SK-N-SH (cell line): Measurements from ENCODE around the gene RELT. TPM values are rescaled to one million over a fixed set of nuclear protein-coding genes. Genes with fewer than 3 reads are reported as not detected.

Experiments
- CTCF ChIA-PET: fragments of 300-600, 350-600 bp; formaldehyde crosslinking; extraction: SDS; loops from one replicate; lab custom pipeline; 2021; lab: Yijun Ruan, JAX
- POLR2A ChIA-PET: fragments of 350-600 bp; sonication (Branson Sonifier 250); formaldehyde crosslinking; extraction: SDS; loops from one replicate; lab custom pipeline; 2020; ENCODE audit warnings: antibody characterized with exemption, inconsistent platforms; lab: Yijun Ruan, JAX
- DNase-seq: peaks from one replicate; pipeline ENCODE4 v3.0.0; 2012
- H2AFZ ChIP-seq: fragments of 200-600 bp; sonication (generic); 2 replicates; pipeline ENCODE4 v1.8.1; 2016; ENCODE audit warnings: antibody characterized with exemption, mild to moderate bottlenecking, low read depth
- H3F3A ChIP-seq: fragments of 200-600 bp; sonication (generic); replicated peaks from 2 replicates; pipeline ENCODE3; 2016; ENCODE audit warnings: antibody characterized with exemption, mild to moderate bottlenecking; ENCODE audit not compliant: insufficient read depth
- H3K27ac ChIP-seq, 2 experiments: fragments of 200-500 bp in 1 of 2; fragments of 200-600 bp in 1 of 2; sonication (Bioruptor generic) in 1 of 2; sonication (generic), shearing (Covaris generic) in 1 of 2; 2 replicates each; pipeline versions ENCODE4 v1.5.1 to v1.6.1; 2014 to 2016; ENCODE audit warnings: low read depth in 2 of 2, inconsistent platforms in 1 of 2, low read length in 1 of 2, mild to moderate bottlenecking in 1 of 2, mixed read lengths in 1 of 2
- H3K27me3 ChIP-seq: fragments of 200-600 bp; sonication (generic), shearing (Covaris generic); 2 replicates; pipeline ENCODE4 v1.6.1; 2016; ENCODE audit warnings: mixed run types; ENCODE audit not compliant: insufficient read depth
- H3K36me3 ChIP-seq, 2 experiments: fragments of 200-500 bp in 1 of 2; fragments of 200-600 bp in 1 of 2; sonication (Bioruptor generic) in 1 of 2; sonication (generic) in 1 of 2; replicated peaks in 1 of 2; 2 replicates each; pipeline versions ENCODE3 to v1.5.1; 2014 to 2016; ENCODE audit warnings: low read length in 1 of 2, mild to moderate bottlenecking in 1 of 2; ENCODE audit not compliant: insufficient read depth in 2 of 2, control insufficient read depth in 1 of 2
- H3K4me1 ChIP-seq, 2 experiments: fragments of 200-500 bp in 1 of 2; fragments of 200-600 bp in 1 of 2; sonication (Bioruptor generic) in 1 of 2; sonication (generic), shearing (Covaris generic) in 1 of 2; 2 replicates each; pipeline versions ENCODE4 v1.5.1 to v1.6.1; 2014 to 2016; ENCODE audit warnings: low read depth in 1 of 2, low read length in 1 of 2, mixed run types in 1 of 2; ENCODE audit not compliant: insufficient read depth in 2 of 2, control insufficient read depth in 1 of 2
- H3K4me2 ChIP-seq: fragments of 200-600 bp; sonication (generic), shearing (Covaris generic); 2 replicates; pipeline ENCODE4 v1.6.1; 2017; ENCODE audit warnings: mixed run types
- H3K4me3 ChIP-seq, 2 experiments: fragments of 200-500 bp in 1 of 2; fragments of 200-600 bp in 1 of 2; sonication (Bioruptor generic) in 1 of 2; sonication (generic), shearing (Covaris generic) in 1 of 2; 2 replicates each; pipeline versions ENCODE4 v1.5.1 to v1.8.1; 2014 to 2016; ENCODE audit warnings: low read depth in 2 of 2, inconsistent platforms in 1 of 2, low read length in 1 of 2, mild to moderate bottlenecking in 1 of 2, mixed read lengths in 1 of 2, moderate library complexity in 1 of 2
- H3K79me2 ChIP-seq: fragments of 200-600 bp; sonication (generic); 2 replicates; pipeline ENCODE4 v1.8.1; 2017; ENCODE audit warnings: mild to moderate bottlenecking; ENCODE audit not compliant: insufficient read depth
- H3K9ac ChIP-seq: fragments of 200-600 bp; sonication (generic); 2 replicates; pipeline ENCODE4 v1.6.1; 2017; ENCODE audit warnings: mixed run types
- H3K9me2 ChIP-seq: fragments of 200-600 bp; sonication (generic); 2 replicates; pipeline ENCODE4 v1.6.1; 2017; ENCODE audit warnings: mixed run types
- H3K9me3 ChIP-seq: fragments of 200-600 bp; sonication (generic); 2 replicates; pipeline ENCODE4 v1.6.1; 2017; ENCODE audit warnings: mixed run types, mild to moderate bottlenecking, moderate library complexity
- H4K20me1 ChIP-seq: fragments of 200-600 bp; sonication (generic); 2 replicates; pipeline ENCODE4 v1.6.1; 2017; ENCODE audit warnings: mild to moderate bottlenecking, mixed run types; ENCODE audit not compliant: insufficient read depth
- CHD2 ChIP-seq: fragments of 150-350 bp; IDR thresholded peaks from 2 replicates; pipeline ENCODE4 v1.6.1; 2018; ENCODE audit warnings: low read length; ENCODE audit not compliant: partially characterized antibody
- CTCF ChIP-seq: fragments of 200-600 bp; sonication (generic); IDR thresholded peaks from 2 replicates; pipeline ENCODE4 v1.6.1; 2017; ENCODE audit warnings: antibody characterized with exemption, mild to moderate bottlenecking, moderate library complexity
- EZH2phosphoT487 ChIP-seq: fragments of 200-600 bp; sonication (generic); IDR thresholded peaks from 2 replicates; pipeline ENCODE4 v1.6.1; 2017; ENCODE audit warnings: low read depth, mixed run types, mild to moderate bottlenecking, antibody characterized with exemption, moderate library complexity, borderline replicate concordance
- RXRA ChIP-seq: IDR thresholded peaks from 2 replicates; pipeline ENCODE4 v1.4.0; 2012; ENCODE audit warnings: low read depth, mild to moderate bottlenecking, borderline replicate concordance
- TAF1 ChIP-seq: IDR thresholded peaks from 2 replicates; pipeline ENCODE4 v1.6.1; 2012; ENCODE audit warnings: low read depth, mild to moderate bottlenecking, low read length, moderate library complexity, borderline replicate concordance
- TCF12 ChIP-seq: IDR thresholded peaks from 2 replicates; pipeline ENCODE4 v1.4.0; 2012
- USF1 ChIP-seq: IDR thresholded peaks from 2 replicates; pipeline ENCODE4 v1.4.0; 2012; ENCODE audit warnings: low read depth, borderline replicate concordance
- WGBS: methylation state at CpG from one replicate; pipeline ENCODE4 v1.1.6; 2017; ENCODE audit warnings: low lambda C conversion rate; 5-methylcytosine and 5-hydroxymethylcytosine counted together
- polyA plus RNA-seq, 3 experiments: library from polyadenylated mRNA; depleted of rRNA; stranded (reverse); fragments of >200 nt; gene quantifications; 2 replicates each; pipeline ENCODE4 v1.2.3, GENCODE V29; 2012

Gene RELT
- polyA plus RNA-seq, 1 of the 3 experiments (the other 2 are of a cell fraction): 4.3 TPM

DNA sequence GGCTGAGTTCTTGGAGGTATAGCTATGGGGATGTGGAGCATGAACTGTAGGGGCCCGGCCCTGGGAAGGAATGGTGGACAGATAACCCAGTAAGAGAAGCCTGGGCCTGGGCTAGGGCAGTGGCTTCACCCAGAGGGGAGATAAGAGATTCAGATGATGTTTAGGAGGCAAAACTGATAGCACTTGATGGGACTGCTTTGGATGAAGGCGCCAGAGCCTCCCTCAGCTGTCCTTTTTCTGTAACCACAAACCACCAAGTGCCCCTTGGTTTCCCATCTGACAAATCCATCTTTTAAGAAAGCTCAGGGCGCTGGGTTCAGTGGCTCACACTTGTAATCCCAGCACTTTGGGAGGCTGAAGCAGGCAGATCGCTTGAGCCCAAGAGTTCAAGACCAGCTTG lies 23.4 kb downstream of the RELT start:
- H3K79me2 ChIP-seq: no peaks in the 10 kb centered on the region
- CTCF ChIA-PET: interaction anchor here (0.6 to 10.2 kb wide), 7 partner anchors 12 to 262 kb away, joined by 3 to 122 read pairs (median 4); no protein-coding TSS in a partner anchor
- H3F3A ChIP-seq: peaks cover 9% of the 10 kb centered on the region
- no peak overlapping the region for H3K27ac ChIP-seq
- no peaks in the 10 kb centered on the region for H3K9me3 ChIP-seq
- POLR2A ChIA-PET: no interaction called here
- no peak for TF ChIP-seq CTCF
- no peak for TF ChIP-seq RXRA
- no peak for TF ChIP-seq TAF1
- H3K9ac ChIP-seq: no peak overlapping the region
- no peaks in the 10 kb centered on the region for H3K27me3 ChIP-seq
- no peaks in the 10 kb centered on the region for H4K20me1 ChIP-seq
- H2AFZ ChIP-seq: no peak overlapping the region
- H3K4me2 ChIP-seq: no peak overlapping the region
- WGBS: 93% methylated on average over 4 of the region's 4 CpGs
- H3K9me2 ChIP-seq: no peaks in the 10 kb centered on the region
- H3K4me1 ChIP-seq: no peaks in the 10 kb centered on the region
- DNase-seq: no peak
- peaks cover 6 to 12% of the 10 kb centered on the region in 2 experiments for H3K36me3 ChIP-seq
- no peak overlapping the region for H3K4me3 ChIP-seq

DNA sequence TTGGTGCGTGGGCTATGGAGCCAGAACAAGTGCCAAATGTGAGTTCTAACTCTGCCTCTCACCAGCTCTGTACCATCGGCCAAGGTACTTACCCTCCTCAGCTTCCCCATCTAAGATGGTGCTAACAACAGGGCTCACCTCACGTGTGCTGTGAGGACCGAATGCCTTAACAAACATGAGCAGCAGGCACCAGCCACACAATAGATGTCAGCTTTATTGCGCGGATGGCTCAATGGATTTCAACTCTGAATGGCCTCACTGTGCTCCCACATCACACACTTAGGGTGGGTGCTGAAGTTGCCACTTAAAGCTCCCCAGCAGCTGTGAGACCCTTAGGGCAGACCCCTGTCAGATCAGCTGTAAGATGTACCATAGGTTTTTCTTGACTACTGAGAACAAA lies 24.1 kb downstream of the RELT start:
- Histone ChIP-seq H3K79me2 (no peaks in the 10 kb centered on the region), H3K4me3 (no peak overlapping the region)
- no peak for TF ChIP-seq EZH2phosphoT487
- no peak for TF ChIP-seq USF1
- no peak for TF ChIP-seq CHD2
- TF ChIP-seq TCF12: no peak
- TF ChIP-seq, all 33 proteins: peak for 0
- H3F3A ChIP-seq: peaks cover 9% of the 10 kb centered on the region
- H3K27ac ChIP-seq: no peak overlapping the region
- H3K36me3 ChIP-seq: peaks cover 6 to 19% of the 10 kb centered on the region in 2 experiments
- DNase-seq: no peak
- no peaks in the 10 kb centered on the region for H3K27me3 ChIP-seq
- POLR2A ChIA-PET: no interaction called here
- H3K4me2 ChIP-seq: no peak overlapping the region
- no peaks in the 10 kb centered on the region for H3K4me1 ChIP-seq
- H2AFZ ChIP-seq: no peak overlapping the region
- CTCF ChIA-PET: interaction anchor here (0.9 to 10.2 kb wide), 6 partner anchors 11 to 261 kb away, joined by 3 to 122 read pairs (median 8); no protein-coding TSS in a partner anchor
- H3K9me2 ChIP-seq: no peaks in the 10 kb centered on the region
- WGBS: 90% methylated on average over 6 of the region's 6 CpGs
- no peaks in the 10 kb centered on the region for H4K20me1 ChIP-seq
- H3K9me3 ChIP-seq: no peaks in the 10 kb centered on the region
- no peak overlapping the region for H3K9ac ChIP-seq
